Astrocyte of the cerebellum (primary cell): Measurements from ENCODE around the gene PHAX.
"Not testable (repeated sequence)": the region's sequence is repeated elsewhere in the genome, so short reads cannot be mapped to it uniquely, and the experiment has no call there.

Experiments used
- DNase-seq: peaks from one replicate; pipeline ENCODE4 v3.0.0-alpha.2; 2011; ENCODE audit warnings: low read depth
- H3K4me3 ChIP-seq: 2 replicates; pipeline ENCODE4 v1.5.1; 2011; ENCODE audit warnings: mild to moderate bottlenecking, low read depth, low read length, moderate library complexity
- in situ Hi-C: cut with HindIII; loops from 2 replicates; pipeline ENCODE4 v1.10.0; 2017; ENCODE audit warnings: low sequenced_read_pairs
- TF ChIP-seq, protein P1 (sequence below): IDR thresholded peaks from 2 replicates; pipeline ENCODE4 v1.5.1; 2012; ENCODE audit warnings: low read length, low read depth, moderate library complexity, mild to moderate bottlenecking; ENCODE audit errors: missing control alignments

The PHAX gene

DNA sequence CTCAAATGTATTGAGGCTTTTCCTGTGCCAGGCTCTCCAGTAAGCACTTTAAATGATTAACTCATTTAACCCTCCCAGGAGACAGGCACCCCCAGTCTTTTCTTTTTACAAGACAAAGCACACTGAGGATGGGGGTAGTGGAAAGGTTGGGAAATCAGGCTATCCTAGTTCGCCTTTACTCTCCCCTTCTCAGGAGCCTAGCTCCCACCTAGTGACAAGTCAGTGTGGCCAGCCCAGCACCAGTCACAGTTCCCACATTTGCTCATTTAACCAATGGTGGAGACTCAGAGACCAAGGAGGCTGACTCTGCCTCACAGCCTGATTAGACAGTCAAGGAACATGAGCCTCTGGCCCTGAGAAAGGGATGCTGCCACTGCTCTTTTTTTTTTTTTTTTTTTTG, 9.2 kb upstream of the PHAX start:
- no peak overlapping the region for H3K4me3 ChIP-seq
- in situ Hi-C loops = loop anchor here (5.0 to 10.0 kb wide), 2 partner anchors 49 to 247 kb away; no protein-coding TSS in a partner anchor
- TF ChIP-seq, protein P1, sequence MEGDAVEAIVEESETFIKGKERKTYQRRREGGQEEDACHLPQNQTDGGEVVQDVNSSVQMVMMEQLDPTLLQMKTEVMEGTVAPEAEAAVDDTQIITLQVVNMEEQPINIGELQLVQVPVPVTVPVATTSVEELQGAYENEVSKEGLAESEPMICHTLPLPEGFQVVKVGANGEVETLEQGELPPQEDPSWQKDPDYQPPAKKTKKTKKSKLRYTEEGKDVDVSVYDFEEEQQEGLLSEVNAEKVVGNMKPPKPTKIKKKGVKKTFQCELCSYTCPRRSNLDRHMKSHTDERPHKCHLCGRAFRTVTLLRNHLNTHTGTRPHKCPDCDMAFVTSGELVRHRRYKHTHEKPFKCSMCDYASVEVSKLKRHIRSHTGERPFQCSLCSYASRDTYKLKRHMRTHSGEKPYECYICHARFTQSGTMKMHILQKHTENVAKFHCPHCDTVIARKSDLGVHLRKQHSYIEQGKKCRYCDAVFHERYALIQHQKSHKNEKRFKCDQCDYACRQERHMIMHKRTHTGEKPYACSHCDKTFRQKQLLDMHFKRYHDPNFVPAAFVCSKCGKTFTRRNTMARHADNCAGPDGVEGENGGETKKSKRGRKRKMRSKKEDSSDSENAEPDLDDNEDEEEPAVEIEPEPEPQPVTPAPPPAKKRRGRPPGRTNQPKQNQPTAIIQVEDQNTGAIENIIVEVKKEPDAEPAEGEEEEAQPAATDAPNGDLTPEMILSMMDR = no peak
- DNase-seq = no peak

DNA sequence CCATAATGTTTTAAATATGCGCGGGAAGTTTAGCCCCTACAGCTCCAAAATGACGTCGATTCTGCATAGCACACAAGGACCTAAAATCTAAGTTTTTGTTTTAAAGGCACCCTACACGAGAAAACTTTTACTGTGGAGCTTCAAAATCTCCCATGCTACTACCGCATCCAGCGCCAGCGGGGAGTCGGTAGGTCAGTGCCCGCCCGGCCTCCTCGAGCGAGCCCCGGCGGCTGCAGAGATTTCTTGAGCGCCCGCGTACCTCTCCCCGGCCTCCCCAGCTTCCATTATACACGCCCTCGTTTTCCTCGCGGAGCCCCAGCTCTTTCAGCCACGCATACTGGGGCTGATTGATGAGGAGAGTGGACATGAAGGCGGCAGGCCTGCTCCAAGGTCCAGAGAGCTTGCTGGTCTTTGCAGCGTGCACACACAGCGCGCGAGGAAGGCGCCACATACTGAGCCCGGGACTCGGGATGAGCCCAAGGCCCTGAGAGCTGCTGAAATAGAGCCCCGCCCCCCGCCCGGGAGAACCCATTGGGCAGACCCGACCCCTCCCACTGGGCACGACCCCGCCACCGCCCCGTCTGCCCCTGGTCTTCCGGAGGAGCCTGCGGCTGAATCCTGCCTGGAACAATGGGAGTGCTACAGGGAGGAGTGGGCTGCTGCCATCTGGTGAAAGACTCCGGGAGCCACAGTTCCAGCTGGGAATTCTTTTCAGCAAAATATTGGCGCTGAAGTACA, 5.8 kb upstream of the PHAX start, which contains the start of gene ALDH7A1:
ALDH7A1 (minus strand) TSS at position 472 of the 738 bp plus-strand sequence; CDS start at position 451, 21 bp downstream.
- in situ Hi-C loops = loop anchor here (5.0 to 10.0 kb wide), 2 partner anchors 53 to 250 kb away; no protein-coding TSS in a partner anchor
- peak; percentile 81 for DNase-seq
- H3K4me3 ChIP-seq = peak within 1 kb of the TSS; percentile 56
- TF ChIP-seq, protein P1 = peak; percentile 69

DNA sequence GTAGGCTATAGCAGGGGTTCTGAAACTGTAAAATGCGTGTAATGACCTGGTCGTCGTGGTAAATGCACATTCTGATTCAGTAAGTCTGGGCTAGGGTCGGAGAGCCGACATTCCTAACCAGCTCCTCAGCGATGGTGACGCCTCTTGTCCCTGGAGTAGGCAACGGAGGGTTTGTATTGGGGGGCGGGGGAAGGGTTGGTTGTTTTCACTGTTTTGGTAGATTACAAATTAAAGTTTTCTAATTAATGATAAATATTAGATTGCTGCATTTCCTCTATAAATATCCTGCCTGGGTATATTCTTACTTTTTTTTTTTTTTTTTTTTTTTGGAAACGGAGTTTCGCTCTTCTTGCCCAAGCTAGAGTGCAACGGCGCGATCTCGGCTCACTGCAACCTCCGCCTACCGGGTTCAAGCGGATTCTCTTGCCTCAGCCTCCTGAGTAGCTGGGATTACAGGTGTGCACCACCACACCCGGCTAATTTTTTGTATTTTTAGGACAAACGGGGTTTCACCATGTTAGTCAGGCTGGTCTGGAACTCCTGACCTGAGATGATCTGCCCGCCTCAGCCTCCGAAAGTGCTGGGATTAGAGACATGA, 5.2 kb upstream of the PHAX start:
- in situ Hi-C loops = loop anchor here (10.0 kb wide), 1 partner anchor 251 kb away; no protein-coding TSS in a partner anchor
- H3K4me3 ChIP-seq = peak overlapping the region; percentile 56
- TF ChIP-seq, protein P1 = no peak
- no peak for DNase-seq

DNA sequence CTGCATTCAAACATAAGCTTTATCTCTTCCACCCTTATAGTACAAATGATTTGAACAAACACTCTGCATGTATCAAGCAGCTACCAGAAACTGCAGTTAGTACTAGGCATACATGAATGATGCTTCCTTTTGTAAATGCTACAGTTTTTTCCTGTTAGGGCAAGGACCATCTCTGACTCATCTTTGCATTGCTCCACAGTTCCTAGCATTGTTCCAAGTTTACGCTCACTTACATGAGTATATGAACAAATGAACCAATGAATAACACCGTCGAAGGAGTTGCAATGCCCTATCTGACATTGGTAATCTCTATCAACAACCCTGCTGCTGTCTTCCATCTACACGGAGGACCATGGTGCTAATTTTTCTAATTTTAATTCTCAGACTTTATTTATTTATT, 3.6 kb upstream of the PHAX start:
- in situ Hi-C loops = loop anchor here (10.0 kb wide), 1 partner anchor 252 kb away; no protein-coding TSS in a partner anchor
- H3K4me3 ChIP-seq = no peak overlapping the region
- peak; percentile 16 for DNase-seq
- TF ChIP-seq, protein P1 = no peak

DNA sequence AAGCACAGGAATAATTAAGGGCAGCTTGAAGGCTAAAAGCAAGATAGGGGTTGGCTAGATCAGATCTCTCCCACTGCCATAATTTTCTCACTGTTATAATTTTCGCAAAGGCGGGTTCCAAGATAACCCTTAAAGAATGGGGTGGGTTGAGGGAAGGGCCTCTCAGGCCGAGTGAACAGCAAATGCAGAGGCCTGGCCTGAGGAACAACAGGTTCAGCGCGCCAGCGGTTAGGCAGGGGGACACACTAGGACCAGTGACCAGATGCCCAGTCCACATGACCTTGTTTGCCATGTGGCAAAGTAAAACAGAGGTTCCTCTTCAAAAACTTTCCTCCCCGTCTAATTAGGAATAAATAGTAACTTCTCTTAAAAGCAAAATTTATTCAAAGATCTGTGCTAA, 1.2 kb upstream of the PHAX start:
- no peak for DNase-seq
- TF ChIP-seq, protein P1 = no peak
- in situ Hi-C loops = loop anchor here (10.0 kb wide), 1 partner anchor 255 kb away; no protein-coding TSS in a partner anchor
- H3K4me3 ChIP-seq = no peak overlapping the region

DNA sequence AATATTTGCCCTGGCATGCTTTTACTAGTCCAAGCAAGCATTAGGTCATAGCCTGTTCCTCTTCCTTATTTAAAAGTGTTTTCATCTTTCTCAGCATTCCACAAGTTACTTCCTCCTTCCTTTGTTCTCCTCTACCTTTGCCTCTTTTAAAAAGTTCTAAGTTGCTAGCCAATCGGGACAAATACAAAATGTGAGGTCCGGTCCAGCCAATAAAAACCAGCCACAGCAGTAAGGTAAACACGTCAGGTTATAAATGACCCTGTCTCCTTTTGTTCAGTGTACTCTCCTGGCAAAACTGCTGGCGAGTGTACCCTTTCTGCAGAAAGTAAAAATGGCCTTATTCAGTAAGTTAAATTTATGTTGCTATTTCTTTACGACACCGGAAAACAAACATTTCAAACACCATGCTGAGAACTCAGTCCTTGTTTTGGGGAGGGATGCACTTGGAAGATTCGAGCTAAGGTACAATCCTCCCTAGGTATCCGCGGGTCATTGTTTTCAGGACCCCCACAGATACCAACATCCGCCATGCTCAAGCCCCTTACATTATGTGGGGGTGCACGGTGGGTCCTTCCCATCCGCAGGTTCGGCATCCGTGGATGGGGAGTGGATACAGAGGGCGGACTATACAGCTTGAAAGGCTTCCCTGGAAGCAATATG, 646 bp upstream of the PHAX start:
- peak overlapping the region; percentile 92 for H3K4me3 ChIP-seq
- in situ Hi-C loops = loop anchor here (10.0 kb wide), 1 partner anchor 255 kb away; no protein-coding TSS in a partner anchor
- not testable (repeated sequence) for DNase-seq
